A549 (cell line): Measurements from ENCODE around the gene ASB2. TPM values are rescaled to one million over a fixed set of nuclear protein-coding genes. Genes with fewer than 3 reads are reported as not detected.

Experiments
- ATAC-seq, 2 experiments: fragments of 200-7000 bp in 1 of 2; fragments of >200 bp in 1 of 2; cut with Nextera tagmentation in 1 of 2; cut with Tn5 transposase in 1 of 2; 3 replicates each; pipeline versions ENCODE4 v1.8.0 to v1.9.1; 2018 to 2020; ENCODE audit warnings: mild to moderate bottlenecking in 1 of 2, moderate library complexity in 1 of 2
- CTCF ChIA-PET: fragments of 300-600 bp; sonication (Branson Sonifier 250); formaldehyde crosslinking; extraction: SDS; loops from one replicate; lab custom pipeline; 2021; ENCODE audit warnings: antibody characterized with exemption, inconsistent platforms; lab: Yijun Ruan, JAX
- POLR2A ChIA-PET: fragments of 350-600 bp; formaldehyde crosslinking; extraction: SDS; loops from one replicate; lab custom pipeline; 2021; ENCODE audit warnings: antibody characterized with exemption, inconsistent platforms; lab: Yijun Ruan, JAX
- DNase-seq, 2 experiments: peaks; one replicate each; pipeline versions ENCODE4 v3.0.0 to v3.0.0-alpha.2; 2011 to 2016; ENCODE audit warnings: low read depth in 1 of 2, low spot score in 1 of 2
- FAIRE-seq: peaks from 2 replicates; lab custom pipeline; 2011; peaks lifted over from hg19 to GRCh38; lab: Jason Lieb, UNC
- H3K27ac ChIP-seq, 2 experiments: fragments of >200 bp; sonication (Bioruptor Twin); formaldehyde crosslinking; 3 replicates each; pipeline ENCODE4 v1.5.1; 2016 to 2017
- H3K4me1 ChIP-seq: fragments of >200 bp; sonication (Bioruptor Twin); formaldehyde crosslinking; 3 replicates; pipeline ENCODE4 v1.6.1; 2016
- H3K4me2 ChIP-seq: fragments of >200 bp; sonication (Bioruptor Twin); formaldehyde crosslinking; 3 replicates; pipeline ENCODE4 v1.6.1; 2016
- H3K4me3 ChIP-seq: fragments of >200 bp; sonication (Bioruptor Twin); formaldehyde crosslinking; 3 replicates; pipeline ENCODE4 v1.5.1; 2016
- H3K9me3 ChIP-seq: fragments of >200 bp; sonication (Bioruptor Twin); formaldehyde crosslinking; 3 replicates; pipeline ENCODE4 v1.6.1; 2016
- CEBPB ChIP-seq, 2 experiments: fragments of >200 bp in 1 of 2; sonication (Bioruptor Twin) in 1 of 2; formaldehyde crosslinking in 1 of 2; IDR thresholded peaks; 2 replicates each; pipeline ENCODE4 v1.6.1; 2012 to 2016
- CHD2 ChIP-seq: fragments of 150-350 bp; IDR thresholded peaks from 2 replicates; pipeline ENCODE4 v1.6.1; 2014; ENCODE audit warnings: low read length; ENCODE audit not compliant: partially characterized antibody
- CTCF ChIP-seq: fragments of >200 bp; sonication (Bioruptor Twin); formaldehyde crosslinking; IDR thresholded peaks from 3 replicates; pipeline ENCODE4 v1.5.1; 2016
- E2F6 ChIP-seq: IDR thresholded peaks from 2 replicates; pipeline ENCODE4 v1.6.1; 2012; ENCODE audit warnings: low read depth, borderline replicate concordance
- EHF ChIP-seq: fragments of 250-450 bp; sonication (Bioruptor Pico); IDR thresholded peaks from 2 replicates; pipeline ENCODE4 v1.5.0; 2020; ENCODE audit warnings: mild to moderate bottlenecking
- ESRRA ChIP-seq: fragments of 150-350 bp; IDR thresholded peaks from 2 replicates; pipeline ENCODE4 v1.6.1; 2014; ENCODE audit warnings: mild to moderate bottlenecking, low read length, borderline replicate concordance
- FOSL2 ChIP-seq, 2 experiments: fragments of 450-650 bp in 1 of 2; fragments of >200 bp in 1 of 2; sonication (Bioruptor Twin) in 1 of 2; formaldehyde crosslinking; IDR thresholded peaks; 2 replicates each; pipeline versions ENCODE4 v1.5.0 to v1.6.1; 2016 to 2020; ENCODE audit warnings: mild to moderate bottlenecking in 1 of 2, moderate library complexity in 1 of 2
- GATA3 ChIP-seq: IDR thresholded peaks from 2 replicates; pipeline ENCODE4 v1.6.1; 2012; ENCODE audit warnings: borderline replicate concordance
- JUNB ChIP-seq: fragments of >200 bp; sonication (Bioruptor Twin); formaldehyde crosslinking; IDR thresholded peaks from 2 replicates; pipeline ENCODE4 v1.6.1; 2016
- KDM5A ChIP-seq: fragments of 200-600 bp; sonication (generic); IDR thresholded peaks from 2 replicates; pipeline ENCODE4 v1.6.1; 2016; ENCODE audit warnings: antibody characterized with exemption, mild to moderate bottlenecking
- MAX ChIP-seq: IDR thresholded peaks from 2 replicates; pipeline ENCODE4 v1.6.1; 2012
- MYC ChIP-seq: IDR thresholded peaks from 2 replicates; pipeline ENCODE4 v1.6.1; 2012; ENCODE audit warnings: mild to moderate bottlenecking, inconsistent platforms, low read length, improper control_type of control experiment, borderline replicate concordance
- NFE2L2 ChIP-seq: fragments of 150-350 bp; conservative IDR thresholded peaks from 2 replicates; pipeline ENCODE4 v1.6.1; 2014; ENCODE audit warnings: low read length
- NPAS2 ChIP-seq: fragments of 250-450 bp; sonication (Bioruptor Pico); IDR thresholded peaks from 2 replicates; pipeline ENCODE4 v1.8.0; 2022; ENCODE audit warnings: mild to moderate bottlenecking, moderate library complexity, borderline replicate concordance
- POLR2A ChIP-seq: IDR thresholded peaks from 2 replicates; pipeline ENCODE4 v1.6.1; 2012; ENCODE audit warnings: mild to moderate bottlenecking, low read length
- REST ChIP-seq: fragments of 200-600 bp; sonication (generic); IDR thresholded peaks from 2 replicates; pipeline ENCODE4 v1.6.1; 2016; ENCODE audit warnings: antibody characterized with exemption, mild to moderate bottlenecking, moderate library complexity
- TP53 ChIP-seq: fragments of 250-450 bp; sonication (Bioruptor Pico); IDR thresholded peaks from 2 replicates; pipeline ENCODE4 v1.5.0; 2021; ENCODE audit warnings: mild to moderate bottlenecking, moderate library complexity
- USF2 ChIP-seq: fragments of 450-650 bp; IDR thresholded peaks from 2 replicates; pipeline ENCODE4 v1.6.1; 2014; ENCODE audit warnings: antibody characterized with exemption
- ZC3H11A ChIP-seq: fragments of 450-650 bp; IDR thresholded peaks from 2 replicates; pipeline ENCODE4 v1.6.1; 2014; ENCODE audit warnings: antibody characterized with exemption, mild to moderate bottlenecking
- ZFP36 ChIP-seq: fragments of 450-650 bp; IDR thresholded peaks from 2 replicates; pipeline ENCODE4 v1.6.1; 2014; ENCODE audit warnings: borderline replicate concordance; ENCODE audit not compliant: partially characterized antibody
- ZNF302 ChIP-seq: fragments of 250-450 bp; sonication (Bioruptor Pico); IDR thresholded peaks from 2 replicates; pipeline ENCODE4 v1.9.0; 2021; ENCODE audit warnings: inconsistent platforms, mild to moderate bottlenecking, moderate library complexity
- WGBS: methylation state at CpG from one replicate; pipeline ENCODE4 v1.1.6; 2017; ENCODE audit errors: missing lambda C conversion rate; 5-methylcytosine and 5-hydroxymethylcytosine counted together
- polyA plus RNA-seq, 4 experiments: library from polyadenylated mRNA; depleted of rRNA in 3 of 4; stranded (reverse); fragments of >200 nt; fragmentation: RNase III in 1 of 4; extraction: RNeasy Plus Mini Kit Qiagen cat#74134 plus additional on column Dnase treatment in 1 of 4; gene quantifications; 2 replicates in 3 of 4; 3 replicates in 1 of 4; pipeline ENCODE4 v1.2.3, GENCODE V29; 2011 to 2017
- TF ChIP-seq, protein P1 (sequence below): fragments of 250-450 bp; sonication (Bioruptor Pico); IDR thresholded peaks from 2 replicates; pipeline ENCODE4 v1.5.0; 2021; ENCODE audit warnings: mild to moderate bottlenecking, moderate library complexity, borderline replicate concordance

The ASB2 gene
- polyA plus RNA-seq, 2 of the 4 experiments (the other 2 are of a cell fraction): 0.03 to 0.10 TPM

GRCh38 chr14:93994919-93995682 is 18.7 kb upstream of the ASB2 start:
- DNase-seq (peak; percentile 53 to 56), ATAC-seq (peak; percentile 63 to 80), FAIRE-seq (no peak)
- H3K9me3 ChIP-seq: no peaks in the 10 kb centered on the region
- H3K27ac ChIP-seq: peak overlapping the region in 1 of 2 experiments; percentile 75; a peak in 4 of 6 replicates
- H3K4me3 ChIP-seq: no peak overlapping the region
- H3K4me1 ChIP-seq: peaks cover 12% of the 10 kb centered on the region; the same call in 2 of the 3 replicates
- ChIA-PET CTCF (interaction anchor here (0.5 to 12.5 kb wide), 7 partner anchors 11 to 824 kb away, joined by 3 to 400 read pairs (median 3); no protein-coding TSS in a partner anchor), POLR2A (no interaction called here)
- peak overlapping the region; percentile 27 for H3K4me2 ChIP-seq
- whole genome bisulfite sequencing: 44% methylated on average over 13 of the region's 13 CpGs
- 0 out of 2 replicates have a peak, but pooled peaks have one; percentile 5 for TF ChIP-seq FOSL2 (IDR thresholded peaks at IDR 0.05)
- TF ChIP-seq FOSL2 (CRISPR knock-in tag; IDR thresholded peaks at IDR 0.05): peak; percentile 32; the same call in 1 of the 2 replicates
- no peak for TF ChIP-seq KDM5A
- TF ChIP-seq USF2: peak; percentile 20; the same call in 1 of the 2 replicates
- peak; percentile 51; the same call in 1 of the 2 replicates for TF ChIP-seq MAX

DNA sequence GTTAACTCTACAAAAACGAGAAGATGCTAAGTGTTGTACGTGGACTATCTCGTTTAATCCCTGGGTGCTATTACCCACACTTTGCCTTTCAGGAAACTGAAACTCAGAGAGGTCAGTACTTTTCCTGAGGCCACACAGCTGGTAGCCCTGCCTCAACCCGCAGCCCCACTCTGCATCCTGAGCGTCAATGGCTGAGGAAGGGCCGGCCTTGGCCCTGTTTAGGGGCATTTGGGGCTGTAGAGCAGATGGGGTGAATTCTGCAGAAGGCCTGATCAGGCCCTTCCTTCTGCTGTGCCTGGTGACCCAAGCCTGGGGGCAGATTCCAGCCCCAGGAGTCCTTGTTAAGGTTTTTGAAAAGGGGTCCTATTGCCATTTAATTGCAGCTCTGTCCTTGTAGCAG is 17.0 kb upstream of the ASB2 start:
- no peak for FAIRE-seq
- no peak for TF ChIP-seq ZNF302
- TF ChIP-seq ZC3H11A: no peak
- TF ChIP-seq MAX: no peak
- no peak for TF ChIP-seq GATA3
- TF ChIP-seq E2F6: no peak
- CTCF ChIA-PET: interaction anchor here (0.9 to 5.1 kb wide), 7 partner anchors 9 to 139 kb away, joined by 3 to 52 read pairs (median 9); no protein-coding TSS in a partner anchor
- no peak for ATAC-seq
- POLR2A ChIA-PET: no interaction called here
- H3K4me2 ChIP-seq: no peak overlapping the region
- H3K4me1 ChIP-seq: peaks cover 12% of the 10 kb centered on the region; the same call in 2 of the 3 replicates
- 63% methylated on average over 6 of the region's 6 CpGs for WGBS
- DNase-seq: no peak
- H3K27ac ChIP-seq: peak overlapping the region in 1 of 2 experiments; percentile 19; a peak in 1 of 6 replicates
- H3K9me3 ChIP-seq: no peaks in the 10 kb centered on the region
- no peak overlapping the region for H3K4me3 ChIP-seq

GRCh38 chr14:93991649-93992048 is 15.3 kb upstream of the ASB2 start:
- ChIA-PET CTCF (interaction anchor here (0.9 to 5.1 kb wide), 10 partner anchors 9 to 145 kb away, joined by 3 to 52 read pairs (median 4); partner anchors contain the start of gene OTUB2), POLR2A (no interaction called here)
- WGBS: 76% methylated on average over 4 of the region's 4 CpGs

More at GRCh38 chr14:93991649-93992048, 15.3 kb upstream of the ASB2 start:
- no peak overlapping the region for H3K4me3 ChIP-seq
- FAIRE-seq (no peak), ATAC-seq (no peak), DNase-seq (no peak)
- H3K27ac ChIP-seq: no peak overlapping the region
- peaks cover 19% of the 10 kb centered on the region for H3K4me1 ChIP-seq
- no peak overlapping the region for H3K4me2 ChIP-seq
- H3K9me3 ChIP-seq: no peaks in the 10 kb centered on the region
- TF ChIP-seq NPAS2 (CRISPR knock-in tag) (no peak), EHF (CRISPR knock-in tag) (no peak), JUNB (no peak), CEBPB (IDR thresholded peaks at IDR 0.05) (no peak), MYC (no peak), CTCF (no peak), ZFP36 (no peak), REST (no peak), ZNF302 (no peak), KDM5A (no peak), TP53 (CRISPR knock-in tag) (no peak), NFE2L2 (no peak), POLR2A (no peak), CHD2 (no peak), ESRRA (no peak)
- TF ChIP-seq, protein P1, sequence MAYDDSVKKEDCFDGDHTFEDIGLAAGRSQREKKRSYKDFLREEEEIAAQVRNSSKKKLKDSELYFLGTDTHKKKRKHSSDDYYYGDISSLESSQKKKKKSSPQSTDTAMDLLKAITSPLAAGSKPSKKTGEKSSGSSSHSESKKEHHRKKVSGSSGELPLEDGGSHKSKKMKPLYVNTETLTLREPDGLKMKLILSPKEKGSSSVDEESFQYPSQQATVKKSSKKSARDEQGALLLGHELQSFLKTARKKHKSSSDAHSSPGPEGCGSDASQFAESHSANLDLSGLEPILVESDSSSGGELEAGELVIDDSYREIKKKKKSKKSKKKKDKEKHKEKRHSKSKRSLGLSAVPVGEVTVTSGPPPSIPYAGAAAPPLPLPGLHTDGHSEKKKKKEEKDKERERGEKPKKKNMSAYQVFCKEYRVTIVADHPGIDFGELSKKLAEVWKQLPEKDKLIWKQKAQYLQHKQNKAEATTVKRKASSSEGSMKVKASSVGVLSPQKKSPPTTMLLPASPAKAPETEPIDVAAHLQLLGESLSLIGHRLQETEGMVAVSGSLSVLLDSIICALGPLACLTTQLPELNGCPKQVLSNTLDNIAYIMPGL: no peak
